HG02763 (cell line): ENCODE data around the gene BICD2.

Source experiments
- ATAC-seq: cut with Tn5 transposase; IDR thresholded peaks from one replicate; pipeline ENCODE4 v1.9.1; 2021; ENCODE audit warnings: mild to moderate bottlenecking, moderate library complexity; ENCODE audit not compliant: unreplicated experiment

BICD2 gene

GRCh38 chr9:92749071-92749933 is 15.3 kb downstream of the BICD2 start:
- no peak for ATAC-seq

GRCh38 chr9:92748233-92748497 is 16.5 kb downstream of the BICD2 start:
- ATAC-seq: no peak

DNA sequence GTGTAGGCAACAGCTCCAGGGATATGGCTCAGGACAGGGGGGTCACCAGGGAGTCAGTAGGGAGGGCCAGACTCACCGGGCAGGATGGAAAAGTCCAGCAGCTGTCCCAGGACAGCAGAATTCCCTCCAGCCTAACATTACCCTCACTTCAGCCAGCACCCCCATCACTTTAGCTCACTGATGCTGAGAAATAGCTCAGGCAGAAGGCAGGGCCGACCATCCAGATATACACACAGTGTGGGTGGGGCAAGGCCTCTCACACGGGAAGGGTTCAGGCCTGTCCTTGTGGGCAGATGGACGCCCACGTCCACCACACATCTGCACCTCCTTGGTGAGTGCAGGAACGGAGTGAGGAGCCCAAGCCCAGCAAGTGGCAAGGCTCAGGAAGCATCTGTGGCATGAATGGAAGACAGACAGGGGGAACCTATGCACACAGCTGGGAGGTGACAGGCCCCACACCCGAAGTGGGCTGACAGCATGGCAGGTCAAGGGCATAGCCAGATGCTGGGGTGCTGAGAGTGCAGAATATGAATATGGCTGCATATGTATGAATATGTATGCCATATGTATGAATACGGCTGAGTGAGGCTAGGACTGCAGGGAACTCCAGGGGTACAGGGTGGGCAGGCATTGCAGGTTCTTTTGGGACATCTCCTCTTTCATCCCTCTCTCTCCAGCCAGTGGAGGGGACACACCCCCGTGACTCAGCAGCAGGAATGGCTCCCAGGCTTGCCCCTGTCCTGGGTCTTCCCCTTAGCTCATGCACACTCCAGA is 17.0 kb downstream of the BICD2 start:
- ATAC-seq: no peak

DNA sequence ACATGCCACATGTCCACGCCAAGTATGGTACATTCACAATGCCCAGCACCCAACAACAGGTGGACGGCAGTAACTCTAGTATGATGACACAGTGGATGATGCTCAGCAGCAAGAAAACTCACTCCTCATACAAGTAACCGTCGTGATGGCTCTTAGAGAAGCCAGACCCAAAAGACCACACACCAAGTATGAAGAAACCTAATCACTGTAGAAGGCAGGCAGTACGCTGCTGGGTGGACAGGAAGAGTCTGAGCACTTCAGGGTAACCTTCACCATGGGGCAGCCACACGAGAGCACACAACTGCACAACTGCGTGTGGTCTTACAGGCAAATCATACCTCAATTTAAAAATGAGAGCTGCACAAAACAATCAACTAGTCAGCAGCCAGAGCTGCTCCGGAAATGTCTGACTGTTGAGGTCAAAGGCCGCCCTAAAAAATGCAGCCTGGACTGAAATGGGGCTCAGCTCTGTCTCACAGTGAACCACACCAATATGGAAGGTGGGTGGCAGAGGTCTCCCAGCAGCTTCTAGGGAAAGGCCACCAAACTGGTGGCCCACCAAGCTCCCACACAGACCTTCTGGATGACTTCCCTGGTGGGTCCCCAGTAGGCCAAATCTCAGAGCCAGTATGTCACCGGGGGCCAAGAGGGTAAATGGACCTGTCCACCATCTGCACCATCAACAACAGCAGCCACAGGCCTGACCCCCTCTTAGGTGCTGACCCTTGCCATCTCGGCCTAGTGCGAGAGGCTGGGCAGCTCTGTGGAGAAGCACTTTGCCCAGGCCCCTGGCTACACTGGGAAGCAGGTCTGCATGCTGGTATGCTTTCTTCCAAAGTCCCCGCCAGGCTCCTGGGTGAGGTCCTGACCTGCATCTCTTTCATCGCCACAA is 17.8 kb downstream of the BICD2 start:
- ATAC-seq: no peak

- no peak for ATAC-seq
Measured at GRCh38 chr9:92745881-92746280, 18.8 kb downstream of the BICD2 start.

DNA sequence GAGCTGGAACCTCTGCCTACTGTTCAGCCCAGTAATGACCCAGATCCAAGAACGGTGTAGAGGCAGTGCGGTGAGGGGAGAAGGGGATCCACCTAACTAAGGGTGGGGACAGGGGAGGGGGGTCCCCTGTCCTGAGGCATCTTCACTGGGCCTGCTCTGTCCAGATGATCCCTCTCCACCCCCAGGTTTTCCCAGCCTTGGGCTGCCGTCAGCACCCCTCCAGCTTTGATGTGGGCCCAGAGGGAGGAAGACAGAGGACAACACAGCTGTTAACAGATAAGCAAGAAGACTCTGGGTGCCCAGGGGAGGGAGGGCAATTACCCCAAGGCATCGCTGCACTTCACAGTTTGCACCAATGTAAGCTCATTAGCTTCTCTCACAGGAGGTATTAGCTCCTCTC is 19.3 kb downstream of the BICD2 start:
- ATAC-seq: no peak

DNA sequence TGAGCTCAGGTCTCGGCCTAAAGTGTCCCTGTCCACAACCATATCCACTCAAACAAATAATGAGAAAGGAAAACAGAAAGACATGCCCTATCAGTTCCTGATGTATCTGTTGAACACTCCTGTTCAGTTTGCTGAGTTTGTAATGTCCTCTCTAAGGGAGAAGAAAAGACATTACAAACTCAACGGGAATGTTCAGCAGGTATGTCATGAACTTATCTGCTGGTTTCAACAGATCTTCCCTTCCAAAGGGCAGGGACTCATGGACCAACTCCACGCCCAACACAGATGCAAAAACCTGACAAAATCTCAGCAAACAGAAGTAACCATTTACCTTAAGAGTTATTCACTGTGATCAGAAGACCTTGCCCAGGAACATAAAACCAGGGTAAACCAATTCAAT is 23.7 kb downstream of the BICD2 start:
- no peak for ATAC-seq

DNA sequence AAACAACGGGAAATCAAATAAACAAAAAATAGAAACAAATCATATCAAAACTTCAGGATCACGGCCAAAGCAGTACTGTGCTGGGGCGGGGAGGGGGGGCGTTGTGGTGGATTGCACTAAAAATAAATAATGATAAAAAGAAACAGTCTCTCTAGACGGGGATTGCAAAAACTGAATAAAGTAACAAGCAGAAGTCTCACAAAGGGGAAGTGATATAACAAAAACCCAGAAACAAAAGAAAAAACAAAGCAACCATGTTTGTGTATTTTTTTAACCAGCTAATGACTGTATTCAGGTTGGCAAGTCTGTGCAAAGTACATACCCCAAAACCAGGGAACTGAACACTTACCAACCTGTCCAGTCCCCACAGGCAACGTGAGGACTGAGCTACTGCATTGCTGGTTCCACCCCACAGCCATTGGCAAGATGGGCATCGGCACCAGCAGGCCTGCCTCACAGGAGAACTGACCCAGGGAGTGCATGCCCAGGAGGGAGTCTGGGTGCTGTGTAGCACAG is 24.1 kb downstream of the BICD2 start:
- ATAC-seq: no peak

- no peak for ATAC-seq
Measured at GRCh38 chr9:92740009-92740408, 24.6 kb downstream of the BICD2 start.

DNA sequence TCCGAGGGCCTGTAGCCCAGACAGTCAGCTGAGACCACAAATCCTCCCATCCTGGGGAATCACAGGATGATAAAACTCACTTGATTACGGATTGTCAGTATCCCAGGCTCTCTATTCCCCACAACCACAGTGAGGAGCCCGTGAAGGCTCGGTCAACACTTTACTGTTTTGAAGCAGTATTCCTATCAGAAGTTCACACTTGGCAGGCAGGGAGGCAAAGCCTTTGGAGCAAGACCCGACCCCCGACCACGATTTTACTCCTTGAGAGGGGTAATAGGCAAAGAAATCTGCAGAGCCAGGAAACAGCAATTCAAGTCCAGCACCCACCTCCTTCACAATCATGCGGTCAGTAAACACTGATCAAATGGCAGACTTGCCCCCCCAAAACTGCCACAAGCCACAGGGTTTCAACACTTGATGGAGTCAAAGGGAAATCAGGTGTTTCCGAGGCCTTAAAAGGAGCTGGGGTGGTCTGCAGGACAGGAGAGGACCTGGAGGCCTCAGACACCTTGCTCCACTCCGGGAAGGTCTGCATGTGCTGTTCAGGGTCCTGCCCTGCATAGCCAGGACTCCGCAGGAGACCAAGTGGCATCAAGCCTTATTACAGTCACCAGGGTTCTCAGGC is 25.2 kb downstream of the BICD2 start:
- ATAC-seq: no peak

DNA sequence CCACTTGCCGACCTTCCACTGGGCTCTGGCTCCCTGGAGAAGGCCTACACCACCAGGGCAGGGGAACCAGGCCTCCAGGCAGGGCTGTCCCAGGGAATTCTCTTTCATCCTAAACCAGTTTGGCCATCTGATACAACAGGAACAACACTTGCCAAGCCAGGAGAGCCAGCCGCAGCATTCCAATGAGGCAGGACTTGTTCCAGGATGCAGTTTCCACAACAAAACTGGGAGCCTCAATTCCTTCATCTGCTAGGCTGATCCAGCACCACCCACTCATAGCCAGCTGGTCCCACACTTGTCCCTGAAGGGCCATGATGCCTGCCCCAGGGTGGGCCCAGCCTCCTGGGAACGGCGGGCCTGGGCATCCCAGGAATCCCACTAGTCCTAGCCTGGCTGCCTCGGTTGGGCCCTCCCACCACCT is 26.0 kb downstream of the BICD2 start:
- no peak for ATAC-seq

GRCh38 chr9:92737611-92738299 is 26.9 kb downstream of the BICD2 start:
- no peak for ATAC-seq

DNA sequence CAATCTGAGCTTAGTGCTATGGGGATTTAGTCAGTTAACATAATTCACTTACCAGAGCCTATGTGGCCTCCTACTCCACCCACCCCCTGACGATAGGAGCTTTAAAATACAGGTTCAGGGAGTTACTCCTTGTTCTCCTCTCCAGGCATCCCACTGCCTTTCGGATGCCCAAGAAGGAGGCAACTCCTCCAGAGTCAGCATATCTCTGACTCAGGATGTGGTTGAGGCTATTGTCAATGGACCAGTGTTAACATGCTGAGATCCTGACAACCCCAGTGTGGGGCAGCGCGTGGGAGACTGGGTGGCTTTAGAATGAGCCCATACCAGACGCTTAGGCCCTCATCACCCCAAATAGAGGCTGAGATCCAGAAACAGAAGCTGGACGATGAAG is 27.4 kb downstream of the BICD2 start:
- ATAC-seq: no peak

DNA sequence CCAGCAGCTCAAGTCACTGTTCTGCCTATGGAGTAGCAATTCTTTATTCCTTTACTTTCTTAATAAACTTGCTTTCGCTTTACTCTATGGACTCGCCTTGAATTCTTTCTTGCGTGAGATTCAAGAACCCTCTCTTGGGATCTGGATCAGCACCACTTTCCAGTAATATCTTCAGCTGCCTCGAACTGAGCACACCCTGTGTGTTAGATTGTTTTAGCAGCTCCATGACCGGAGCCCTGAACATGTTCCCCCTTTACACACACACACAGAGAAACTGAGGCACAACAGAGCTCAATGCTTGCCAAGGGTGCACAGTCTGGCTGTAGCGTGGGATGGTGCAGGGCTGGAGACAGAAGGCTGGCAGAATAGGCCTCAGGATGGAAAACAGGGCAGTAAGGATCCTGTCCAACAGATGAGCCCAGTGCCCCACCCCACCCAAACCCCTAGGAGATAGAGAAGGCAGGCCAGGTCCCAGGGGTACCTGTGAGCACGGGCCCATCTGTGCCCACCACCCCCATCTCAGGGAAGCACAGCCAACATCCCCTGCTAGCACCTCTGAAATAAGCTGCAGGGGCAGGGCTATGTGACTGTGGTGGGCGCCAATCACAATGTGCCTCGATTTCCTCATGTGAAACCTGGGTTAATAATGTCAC is 27.9 kb downstream of the BICD2 start:
- ATAC-seq: no peak

- ATAC-seq: no peak
Measured at GRCh38 chr9:92735636-92736562, 28.7 kb downstream of the BICD2 start.

DNA sequence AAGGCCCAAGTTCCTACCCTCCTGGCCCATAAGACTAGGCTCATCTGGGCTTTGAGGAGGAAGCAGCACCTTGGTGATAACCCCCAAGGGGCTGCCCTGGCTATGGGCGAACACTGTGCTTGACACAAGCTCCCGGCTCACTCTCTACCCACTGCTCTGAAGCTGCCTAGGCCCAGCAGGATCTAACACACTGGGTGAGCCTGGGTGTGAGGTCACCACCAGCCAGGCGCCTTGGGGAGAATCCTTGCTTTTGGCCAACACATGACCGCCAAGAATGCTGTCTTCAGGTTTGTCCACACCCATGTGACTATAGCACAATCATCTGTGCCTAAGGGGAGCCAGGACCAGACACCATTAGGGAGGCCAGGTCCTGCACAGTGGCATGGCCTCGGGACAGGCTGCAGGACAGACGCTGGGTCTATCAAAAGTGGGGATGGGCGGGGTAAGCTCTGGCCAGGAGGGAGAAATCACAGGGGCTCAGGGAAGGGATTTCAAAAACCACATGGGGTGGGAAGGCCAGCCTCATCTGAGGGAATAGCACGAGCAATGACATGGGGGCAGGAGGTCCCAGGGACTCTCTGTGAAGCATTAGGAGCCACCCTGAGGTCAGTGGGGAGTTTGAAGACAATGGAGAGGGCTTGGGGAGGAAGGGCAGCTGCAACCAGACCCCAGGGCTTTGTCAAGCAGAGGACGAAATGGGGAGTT is 29.6 kb downstream of the BICD2 start:
- no peak for ATAC-seq

DNA sequence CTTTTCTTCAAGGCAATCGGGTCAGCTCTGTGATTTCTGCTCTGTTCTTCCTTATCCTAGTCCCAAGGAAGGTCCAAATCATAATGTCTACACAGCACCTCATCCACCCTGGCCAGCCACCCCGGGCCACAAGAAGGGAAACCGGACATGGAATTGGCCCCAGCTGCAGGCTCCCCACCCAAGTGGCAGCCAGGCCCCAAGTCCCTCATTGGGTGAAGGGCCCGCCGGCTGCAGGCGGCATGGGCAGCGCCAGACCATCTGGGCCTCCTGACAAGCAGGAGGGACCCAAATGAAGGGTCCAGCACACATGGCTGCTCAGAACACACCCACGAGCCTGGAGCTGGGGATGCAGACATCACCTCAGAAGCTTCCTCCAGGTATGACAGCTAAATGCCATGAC is 33.7 kb downstream of the BICD2 start:
- no peak for ATAC-seq

GRCh38 chr9:92729735-92730155 is 34.9 kb downstream of the BICD2 start:
- ATAC-seq: no peak
